Stimulated activated CD4-positive, alpha-beta T cell treated with anti-CD3 and anti-CD28 coated beads, Interleukin-12 subunit alpha, Interleukin-12 subunit beta, amount 100 ng/mL, for 48 hours (primary cell): ENCODE data around the gene NQO1.

Experiments used
- DNase-seq, 3 donors: peaks; one replicate each; pipeline ENCODE4 v3.0.0-alpha.2; 2020; ENCODE audit warnings: low read depth in 2 of 3, low spot score in 1 of 3

NQO1 gene

GRCh38 chr16:69707920-69708683, 18.3 kb downstream of the NQO1 start:
- DNase-seq = no peak

DNA sequence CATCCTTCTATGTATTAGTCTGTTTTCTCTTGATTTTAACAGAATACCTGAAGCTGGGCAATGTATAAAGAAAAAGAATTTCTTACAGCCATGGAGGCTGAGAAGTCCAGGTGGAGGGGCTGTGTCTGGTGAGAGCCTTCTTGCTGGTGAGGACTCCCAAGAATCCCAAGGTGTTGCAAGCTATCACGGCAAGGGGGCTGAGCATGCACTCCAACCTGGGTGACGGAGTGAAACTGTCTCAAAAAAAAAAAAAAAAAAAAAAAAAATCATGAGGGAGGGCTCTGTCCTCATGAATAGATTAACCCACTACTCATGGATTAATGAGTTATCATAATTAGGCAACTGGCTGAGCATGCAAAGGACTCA, 19.4 kb downstream of the NQO1 start:
- no peak for DNase-seq

DNA sequence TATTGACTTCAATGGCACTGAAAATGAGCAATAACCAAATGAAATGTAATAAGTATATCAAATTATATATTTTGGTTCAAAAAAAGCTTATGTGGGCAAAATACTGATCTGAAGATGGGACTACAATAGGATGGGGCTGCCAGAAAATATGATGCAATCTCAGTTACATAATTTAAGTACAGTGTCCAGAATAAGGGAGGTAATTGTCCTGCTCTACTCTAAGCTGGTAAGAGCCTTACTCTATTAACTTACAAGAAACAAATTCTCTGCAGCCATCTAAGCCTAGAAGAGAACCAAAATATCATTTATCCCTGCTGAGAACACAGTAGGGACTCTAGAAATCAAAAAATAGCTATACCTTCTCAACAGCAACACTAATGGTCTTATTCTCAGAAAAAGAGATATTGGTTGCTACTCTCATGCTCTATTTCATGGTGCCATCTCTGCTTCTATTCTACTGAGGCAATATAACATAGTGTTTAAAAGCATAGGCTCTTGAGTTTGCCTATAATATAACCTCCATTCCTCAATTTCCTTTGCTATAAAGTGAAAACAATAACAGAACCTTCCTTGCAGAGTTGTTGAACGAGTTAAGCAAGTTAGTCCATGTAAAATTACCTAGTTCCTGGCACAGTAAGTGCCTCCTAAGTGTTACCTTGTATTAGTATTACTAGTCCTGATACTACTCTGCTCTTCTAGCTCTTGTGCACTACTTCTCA, 19.9 kb downstream of the NQO1 start:
- no peak for DNase-seq

- no peak for DNase-seq
These were observed 22.7 kb downstream of the NQO1 start for GRCh38 chr16:69703638-69704037.

GRCh38 chr16:69701866-69702265, 24.5 kb downstream of the NQO1 start:
- DNase-seq = no peak

GRCh38 chr16:69701452-69701851, 24.9 kb downstream of the NQO1 start:
- DNase-seq = no peak

- DNase-seq = no peak
These were observed 26.4 kb downstream of the NQO1 start for GRCh38 chr16:69699915-69700314.

- DNase-seq = no peak
These were observed 28.0 kb downstream of the NQO1 start for GRCh38 chr16:69698404-69698803.

- DNase-seq = no peak
These were observed 32.4 kb downstream of the NQO1 start for GRCh38 chr16:69693916-69694315.

DNA sequence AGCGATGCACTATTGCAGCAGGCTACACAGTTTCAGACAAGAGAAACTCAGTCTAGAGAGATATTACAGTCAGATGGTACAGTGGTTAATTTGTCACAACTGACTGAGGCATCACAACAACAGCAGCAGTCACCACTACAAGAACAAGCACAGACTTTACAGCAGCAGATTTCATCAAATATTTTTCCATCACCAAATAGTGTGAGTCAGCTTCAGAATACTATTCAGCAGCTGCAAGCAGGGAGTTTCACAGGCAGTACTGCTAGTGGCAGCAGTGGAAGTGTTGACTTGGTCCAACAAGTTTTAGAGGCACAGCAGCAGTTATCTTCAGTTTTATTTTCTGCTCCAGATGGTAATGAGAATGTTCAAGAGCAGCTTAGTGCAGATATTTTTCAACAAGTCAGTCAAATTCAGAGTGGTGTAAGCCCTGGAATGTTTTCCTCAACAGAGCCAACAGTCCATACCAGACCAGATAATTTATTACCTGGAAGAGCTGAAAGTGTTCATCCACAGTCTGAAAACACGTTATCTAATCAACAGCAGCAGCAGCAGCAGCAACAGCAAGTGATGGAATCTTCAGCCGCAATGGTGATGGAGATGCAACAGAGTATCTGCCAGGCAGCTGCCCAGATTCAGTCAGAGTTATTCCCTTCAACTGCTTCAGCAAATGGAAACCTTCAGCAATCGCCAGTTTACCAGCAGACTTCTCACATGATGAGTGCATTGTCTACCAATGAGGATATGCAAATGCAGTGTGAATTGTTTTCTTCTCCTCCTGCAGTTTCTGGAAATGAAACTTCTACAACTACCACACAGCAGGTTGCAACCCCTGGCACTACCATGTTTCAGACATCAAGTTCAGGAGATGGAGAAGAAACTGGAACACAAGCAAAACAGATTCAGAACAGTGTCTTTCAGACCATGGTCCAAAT, 34.1 kb downstream of the NQO1 start:
- no peak for DNase-seq

GRCh38 chr16:69688589-69688988, 37.8 kb downstream of the NQO1 start:
- DNase-seq = no peak

- no peak for DNase-seq
These were observed 46.0 kb downstream of the NQO1 start for GRCh38 chr16:69680358-69680757.

GRCh38 chr16:69672998-69673713, 53.2 kb downstream of the NQO1 start:
- no peak for DNase-seq

DNA sequence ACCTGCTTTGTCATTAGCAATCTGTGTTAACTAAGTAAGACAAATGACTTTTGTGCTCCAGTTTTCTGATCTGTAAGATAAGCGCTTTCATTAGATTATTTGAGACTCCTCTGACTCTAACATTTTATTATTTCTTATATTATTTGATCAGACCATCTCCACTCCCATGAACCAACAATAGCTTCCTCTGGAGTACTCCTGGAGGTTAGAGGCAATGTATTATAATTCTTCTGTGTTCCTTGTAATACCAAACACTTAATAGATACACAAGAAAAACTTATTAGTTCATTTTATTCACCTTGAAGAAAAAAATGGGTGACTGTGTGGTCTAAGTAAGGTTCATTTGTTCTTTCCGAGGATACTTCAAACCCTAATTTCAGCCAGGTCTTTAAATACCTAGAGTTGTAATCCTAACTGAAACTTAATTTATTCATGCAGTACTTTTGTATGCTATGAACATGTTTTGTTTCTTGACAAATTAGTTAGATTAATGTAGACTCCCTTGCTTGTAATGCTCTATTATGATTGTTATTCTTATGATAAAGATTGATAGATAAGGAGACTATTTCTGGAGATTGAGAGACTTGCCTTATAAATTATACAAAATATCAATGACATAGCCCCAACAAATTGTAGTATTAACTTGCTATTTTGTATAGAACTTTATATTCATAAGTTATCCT, 53.9 kb downstream of the NQO1 start:
- no peak for DNase-seq

DNA sequence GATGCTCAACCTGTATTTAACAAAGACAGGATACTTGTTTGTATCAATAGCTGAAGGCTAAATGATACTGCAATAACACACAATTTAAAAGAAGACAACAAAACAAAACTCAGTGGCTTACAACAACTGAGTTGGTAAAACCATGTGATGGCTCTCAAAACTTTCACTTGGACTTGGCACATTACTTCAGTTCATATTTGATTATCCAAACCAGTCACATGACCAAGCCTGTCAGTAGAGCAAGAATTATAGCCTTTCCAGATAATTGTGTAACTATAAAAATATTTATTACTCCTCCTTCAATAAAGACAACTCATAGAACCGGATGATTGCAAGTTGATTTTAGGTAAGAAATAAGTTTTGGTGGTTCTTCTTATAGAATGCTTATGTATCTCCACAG, 56.8 kb downstream of the NQO1 start:
- DNase-seq = no peak

DNA sequence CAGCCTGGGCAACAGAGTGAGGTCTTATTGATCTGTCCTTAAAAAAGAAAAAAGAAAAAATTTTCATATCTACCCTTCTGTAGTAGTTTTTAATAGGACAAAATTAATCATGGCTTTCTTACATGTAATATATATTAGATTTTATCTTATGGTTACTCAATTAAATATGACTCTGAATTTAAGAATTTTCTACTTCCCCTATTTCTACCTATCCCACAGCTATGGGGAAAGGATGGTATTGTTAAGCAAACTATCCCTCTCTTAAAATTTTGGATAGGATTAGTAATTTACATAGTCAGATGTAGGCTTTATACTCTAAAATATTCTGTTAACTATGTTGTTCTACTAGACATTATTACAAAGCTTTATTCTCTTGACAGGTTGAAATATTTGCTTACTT, 62.5 kb downstream of the NQO1 start:
- DNase-seq = no peak

DNA sequence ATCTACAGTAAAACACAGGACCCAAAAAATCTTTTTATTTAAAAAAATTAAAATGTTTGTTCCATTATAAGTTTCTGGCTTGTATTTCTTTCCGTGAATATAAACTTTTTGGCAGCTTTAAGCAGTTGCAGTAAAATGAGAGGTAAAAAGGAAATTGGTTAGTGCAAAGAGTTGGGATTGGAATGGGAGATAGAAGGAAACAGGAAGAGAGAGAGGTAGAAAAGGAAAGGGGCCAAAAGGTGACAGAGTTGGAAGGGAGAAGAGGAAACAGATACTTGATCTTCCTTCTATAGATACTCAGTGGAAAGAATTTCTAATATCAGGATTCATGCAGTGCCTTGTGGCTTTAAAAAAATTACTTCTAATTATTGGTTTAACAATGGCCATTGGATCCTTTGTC, 63.5 kb downstream of the NQO1 start:
- no peak for DNase-seq

- no peak for DNase-seq
These were observed 66.2 kb downstream of the NQO1 start for GRCh38 chr16:69660166-69660565.
